Cardiac muscle cell (in vitro differentiated cells and primary cell): ENCODE results near the gene DUSP22. TPM values are rescaled to one million over a fixed set of nuclear protein-coding genes. Genes with fewer than 3 reads are reported as not detected.

Source experiments
- DNase-seq, 2 donors: peaks; one replicate each; pipeline versions ENCODE4 v3.0.0 to v3.0.0-alpha.2; 2010 to 2017; ENCODE audit warnings: low read depth in 1 of 2, low spot score in 1 of 2
- H3K27ac ChIP-seq: fragments of 200-600 bp; sonication (generic); 2 replicates; pipeline ENCODE4 v1.5.1; 2016
- H3K27me3 ChIP-seq: fragments of 200-600 bp; sonication (generic); 2 replicates; pipeline ENCODE4 v1.6.0; 2016; ENCODE audit warnings: control low read depth
- H3K36me3 ChIP-seq: fragments of 200-600 bp; sonication (generic); 2 replicates; pipeline ENCODE4 v1.5.1; 2016; ENCODE audit warnings: control low read depth
- H3K4me1 ChIP-seq: fragments of 200-600 bp; sonication (generic); 2 replicates; pipeline ENCODE4 v1.8.1; 2017; ENCODE audit warnings: low read depth, mild to moderate bottlenecking, mixed run types
- H3K4me3 ChIP-seq: fragments of 200-600 bp; sonication (generic); 2 replicates; pipeline ENCODE4 v1.5.1; 2016; ENCODE audit warnings: mild to moderate bottlenecking
- H3K9me3 ChIP-seq: fragments of 200-600 bp; sonication (generic); 2 replicates; pipeline ENCODE4 v1.5.1; 2017; ENCODE audit warnings: low read depth, mild to moderate bottlenecking, control low read depth
- CTCF ChIP-seq: IDR thresholded peaks from 2 replicates; pipeline ENCODE4 v1.5.1; 2012; ENCODE audit warnings: low read depth, mild to moderate bottlenecking, low read length
- polyA plus RNA-seq: library from polyadenylated mRNA; unstranded; fragments of >200 nt; fragmentation: Nextera tagmentation; extraction: Ambion mirVana; gene quantifications from 2 replicates; pipeline ENCODE4 v1.2.1, GENCODE V29; 2016
- total RNA-seq: library from RNA; depleted of rRNA; stranded (reverse); fragments of >200 nt; gene quantifications from 2 replicates; pipeline ENCODE4 v1.2.3, GENCODE V29; 2016

Gene DUSP22
- total and polyA plus RNA-seq, 2 experiments from 2014 or later: 50.7 to 89.3 TPM

- no peak for DNase-seq
- Histone ChIP-seq H3K9me3 (peaks cover 8% of the 10 kb centered on the region), H3K27me3 (no peaks in the 10 kb centered on the region), H3K36me3 (no peaks in the 10 kb centered on the region), H3K27ac (no peak overlapping the region), H3K4me1 (peaks cover 12% of the 10 kb centered on the region), H3K4me3 (no peak overlapping the region)
- TF ChIP-seq CTCF: no peak
Observed at GRCh38 chr6:302760-303159, 10.5 kb downstream of the DUSP22 start.

- DNase-seq: no peak
- Histone ChIP-seq H3K4me3 (no peak overlapping the region), H3K36me3 (no peaks in the 10 kb centered on the region), H3K27ac (no peak overlapping the region), H3K9me3 (peaks cover 8% of the 10 kb centered on the region), H3K4me1 (peaks cover 12% of the 10 kb centered on the region), H3K27me3 (no peaks in the 10 kb centered on the region)
- no peak for TF ChIP-seq CTCF
Observed at GRCh38 chr6:303263-303662, 11.0 kb downstream of the DUSP22 start.

- Histone ChIP-seq H3K36me3 (no peaks in the 10 kb centered on the region), H3K4me1 (peaks cover 12% of the 10 kb centered on the region), H3K27me3 (no peaks in the 10 kb centered on the region), H3K4me3 (no peak overlapping the region), H3K27ac (no peak overlapping the region), H3K9me3 (peaks cover 8% of the 10 kb centered on the region)
- TF ChIP-seq CTCF: no peak
- no peak for DNase-seq
Observed at GRCh38 chr6:303948-304558, 11.8 kb downstream of the DUSP22 start.

GRCh38 chr6:304833-305370, 12.6 kb downstream of the DUSP22 start:
- H3K27me3 ChIP-seq: no peaks in the 10 kb centered on the region
- no peak for TF ChIP-seq CTCF
- no peak overlapping the region for H3K4me3 ChIP-seq
- no peak overlapping the region for H3K27ac ChIP-seq
- peaks cover 8% of the 10 kb centered on the region for H3K9me3 ChIP-seq
- peaks cover 12% of the 10 kb centered on the region for H3K4me1 ChIP-seq
- H3K36me3 ChIP-seq: no peaks in the 10 kb centered on the region
- no peak for DNase-seq

- Histone ChIP-seq H3K9me3 (peaks cover 8% of the 10 kb centered on the region), H3K4me1 (peaks cover 12% of the 10 kb centered on the region), H3K27ac (peak overlapping the region; percentile 32), H3K27me3 (no peaks in the 10 kb centered on the region), H3K4me3 (no peak overlapping the region), H3K36me3 (no peaks in the 10 kb centered on the region)
- DNase-seq: peak in 1 of 2 donors; percentile 31
- TF ChIP-seq CTCF: no peak
Observed at GRCh38 chr6:305371-306206, 13.3 kb downstream of the DUSP22 start.
